COR-L47 (cell line): ENCODE data around the gene SDK2.

Source experiments
- DNase-seq: peaks from one replicate; lab custom pipeline; 2025; lab: John Stamatoyannopoulos, UW

SDK2 gene

DNA sequence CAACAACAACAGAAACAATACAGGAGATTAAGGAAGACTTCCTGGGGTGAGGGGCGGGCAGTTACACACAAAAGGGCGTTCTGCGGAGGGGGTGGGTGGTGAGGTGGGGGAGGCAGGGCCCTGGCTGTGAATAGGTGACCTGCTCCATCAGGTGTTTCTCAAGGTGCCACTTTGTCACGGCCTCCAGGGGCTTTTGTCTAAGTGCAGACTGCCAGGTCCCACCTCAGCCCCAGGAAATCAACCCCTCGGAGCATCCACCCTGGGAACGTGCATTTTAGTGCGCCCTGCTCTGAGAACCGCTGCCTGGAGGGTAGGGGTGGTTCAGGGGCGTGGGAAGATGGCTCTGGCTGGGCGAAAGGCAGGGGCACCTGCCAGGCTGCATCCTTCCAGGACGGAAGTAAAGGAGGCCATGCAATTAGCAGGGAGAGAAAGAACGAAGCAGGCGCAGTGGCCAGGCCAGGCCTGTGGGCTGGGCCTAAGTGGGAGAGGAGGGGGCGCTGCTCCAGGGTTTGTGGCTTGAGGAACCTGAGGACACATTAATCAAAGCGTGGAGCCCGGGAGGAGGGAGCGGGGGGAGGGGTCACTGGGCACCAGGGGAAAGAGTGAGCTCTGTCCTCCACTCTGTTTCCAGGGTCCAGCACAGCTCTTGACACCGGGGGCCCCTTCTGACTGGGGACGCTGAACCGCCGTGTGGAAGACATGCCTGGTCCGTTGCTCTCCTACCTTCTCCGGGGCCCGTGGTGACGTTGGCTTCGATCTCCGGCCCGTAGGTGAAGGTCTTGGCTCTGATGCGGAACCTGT lies 283.1 kb downstream of the SDK2 start:
- DNase-seq = peak; percentile 55

DNA sequence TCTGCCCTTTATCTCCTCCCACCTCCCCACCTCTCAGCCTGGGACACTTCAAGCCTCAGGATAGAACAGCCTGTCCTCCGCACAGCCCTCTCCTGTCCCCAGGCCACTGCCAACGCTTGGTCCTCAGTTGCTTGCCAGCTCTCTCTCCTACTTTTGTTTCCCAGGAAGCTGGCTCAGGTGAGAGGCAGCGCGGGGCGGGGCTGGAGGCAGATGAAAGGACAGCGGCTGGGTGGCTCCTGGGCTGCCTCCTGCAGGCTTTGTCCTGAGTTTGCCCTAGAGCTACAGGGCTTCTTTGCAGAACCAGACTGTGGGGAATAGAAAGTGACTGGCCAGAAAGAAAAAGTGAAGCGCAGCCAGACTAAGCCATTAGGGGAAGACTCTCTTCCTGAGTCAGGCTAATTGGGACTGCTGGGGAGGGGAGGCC lies 284.2 kb downstream of the SDK2 start:
- DNase-seq = peak; percentile 62

DNA sequence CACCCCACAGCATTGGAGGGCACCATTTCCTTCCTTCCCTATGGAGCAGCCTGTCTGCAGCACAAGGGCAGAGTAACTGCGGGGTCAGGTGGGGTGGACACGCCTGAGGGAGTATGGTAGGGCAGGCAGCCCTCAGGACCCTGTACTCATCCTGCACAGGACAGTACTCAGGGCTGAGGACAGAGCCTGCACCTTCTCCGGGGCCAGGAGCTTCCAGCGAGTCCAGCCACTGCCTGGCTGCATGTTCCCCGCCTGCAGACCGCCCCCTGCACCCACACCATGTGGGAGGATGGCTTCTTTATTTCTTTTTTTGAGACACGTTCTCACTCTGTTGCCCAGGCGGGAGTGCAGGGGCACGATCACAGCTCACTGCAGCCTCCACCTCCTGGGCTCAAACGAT lies 284.9 kb downstream of the SDK2 start:
- no peak for DNase-seq

GRCh38 chr17:73358668-73359067 lies 285.6 kb downstream of the SDK2 start:
- DNase-seq = no peak

DNA sequence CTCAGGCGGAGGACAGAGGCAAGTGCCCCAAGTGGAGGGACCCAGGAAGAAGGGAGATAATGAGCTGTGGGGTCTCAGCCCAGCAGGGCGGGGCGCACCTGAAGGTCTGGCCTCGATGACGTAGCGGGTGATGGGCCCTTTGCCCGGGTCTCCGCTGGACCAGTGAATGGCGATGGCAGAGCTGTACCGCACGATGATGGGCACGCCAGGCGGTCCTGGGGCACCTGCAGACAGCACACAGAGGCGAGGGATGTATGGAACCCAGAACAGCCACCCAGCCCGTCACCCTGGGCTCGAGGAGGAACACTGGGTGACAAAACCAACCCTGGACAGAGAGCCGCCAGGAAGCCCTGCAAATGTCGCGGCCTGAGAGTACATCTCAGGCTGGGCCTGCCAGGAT lies 286.3 kb downstream of the SDK2 start:
- no peak for DNase-seq

- DNase-seq = no peak
These were observed 286.9 kb downstream of the SDK2 start for GRCh38 chr17:73357318-73357717.

GRCh38 chr17:73356561-73357170 lies 287.6 kb downstream of the SDK2 start:
- DNase-seq = no peak

- no peak for DNase-seq
These were observed 289.6 kb downstream of the SDK2 start for GRCh38 chr17:73354423-73355284.

DNA sequence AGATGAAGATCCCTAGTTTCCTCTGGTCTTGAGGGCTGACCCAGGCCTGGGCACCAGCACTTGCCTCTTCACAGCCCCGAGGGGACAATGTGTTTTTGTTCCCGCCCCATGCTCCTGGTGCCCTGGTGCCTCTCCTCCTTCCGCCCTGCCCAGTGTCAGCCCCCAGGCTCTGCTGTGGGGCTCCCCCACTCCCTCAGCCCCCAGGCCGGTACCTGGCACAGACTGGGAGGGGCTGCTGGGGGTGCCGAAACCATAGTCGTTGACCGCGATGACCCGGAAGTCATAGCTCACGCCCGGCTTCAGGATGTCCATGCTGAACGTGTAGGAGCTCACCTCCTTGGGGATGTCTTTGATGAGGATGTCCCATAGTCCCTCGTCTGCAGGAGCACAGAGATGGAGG lies 292.0 kb downstream of the SDK2 start:
- DNase-seq = no peak

DNA sequence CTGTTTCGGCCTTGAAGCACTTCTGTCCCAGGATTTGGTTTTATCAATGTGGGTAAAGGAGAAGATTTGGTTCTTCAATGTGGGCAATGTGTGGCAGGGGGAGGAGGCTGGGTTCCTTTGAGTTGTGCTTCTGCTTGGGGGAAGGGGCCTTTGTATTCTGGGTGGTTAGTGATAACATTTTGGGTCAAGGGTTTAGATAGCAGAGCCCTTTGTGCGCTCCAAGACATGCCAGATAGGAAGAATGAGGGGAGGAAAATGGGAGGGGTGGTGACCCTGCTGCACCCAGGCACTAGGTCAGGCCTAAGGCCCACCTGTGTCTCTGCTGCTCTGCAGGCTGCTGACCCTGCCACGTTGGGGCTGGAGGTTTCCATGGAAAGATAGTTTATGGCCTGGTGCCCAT lies 292.5 kb downstream of the SDK2 start:
- DNase-seq = no peak

GRCh38 chr17:73350864-73351263 lies 293.4 kb downstream of the SDK2 start:
- DNase-seq = no peak

DNA sequence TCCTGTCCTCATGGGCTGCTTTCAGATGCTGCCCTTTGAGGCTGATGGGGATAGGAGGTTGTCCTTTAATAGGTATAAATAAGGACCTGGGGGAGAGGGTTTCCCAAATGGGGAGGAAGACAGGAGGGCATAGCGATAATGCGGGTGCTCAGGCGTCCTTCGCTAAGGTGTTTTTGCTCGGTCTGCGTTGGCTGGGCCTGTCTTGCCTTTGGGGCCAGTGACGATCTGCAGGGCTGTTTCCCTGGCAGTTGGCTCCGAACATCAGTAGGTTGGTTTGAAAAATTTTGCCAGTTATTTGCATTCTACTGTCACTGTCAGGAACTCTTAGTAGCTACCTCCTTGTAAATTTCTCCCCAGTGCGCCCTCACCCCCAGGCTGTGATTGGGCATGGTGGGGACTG lies 294.6 kb downstream of the SDK2 start:
- DNase-seq = no peak

GRCh38 chr17:73349138-73349537 lies 295.1 kb downstream of the SDK2 start:
- DNase-seq = no peak

DNA sequence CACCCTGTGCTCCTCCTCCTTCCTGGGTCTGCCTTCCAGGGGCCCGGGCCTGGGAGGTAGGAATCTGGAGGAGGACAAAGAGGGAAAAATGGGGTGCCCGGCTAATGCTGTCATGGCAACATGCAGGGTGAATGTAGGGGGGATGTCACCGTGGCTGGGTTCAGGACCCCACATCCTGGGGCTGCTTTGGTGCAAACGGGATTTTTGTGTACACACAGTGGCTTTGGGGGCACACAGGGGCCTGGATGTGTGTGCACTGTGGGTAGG lies 295.5 kb downstream of the SDK2 start:
- no peak for DNase-seq

DNA sequence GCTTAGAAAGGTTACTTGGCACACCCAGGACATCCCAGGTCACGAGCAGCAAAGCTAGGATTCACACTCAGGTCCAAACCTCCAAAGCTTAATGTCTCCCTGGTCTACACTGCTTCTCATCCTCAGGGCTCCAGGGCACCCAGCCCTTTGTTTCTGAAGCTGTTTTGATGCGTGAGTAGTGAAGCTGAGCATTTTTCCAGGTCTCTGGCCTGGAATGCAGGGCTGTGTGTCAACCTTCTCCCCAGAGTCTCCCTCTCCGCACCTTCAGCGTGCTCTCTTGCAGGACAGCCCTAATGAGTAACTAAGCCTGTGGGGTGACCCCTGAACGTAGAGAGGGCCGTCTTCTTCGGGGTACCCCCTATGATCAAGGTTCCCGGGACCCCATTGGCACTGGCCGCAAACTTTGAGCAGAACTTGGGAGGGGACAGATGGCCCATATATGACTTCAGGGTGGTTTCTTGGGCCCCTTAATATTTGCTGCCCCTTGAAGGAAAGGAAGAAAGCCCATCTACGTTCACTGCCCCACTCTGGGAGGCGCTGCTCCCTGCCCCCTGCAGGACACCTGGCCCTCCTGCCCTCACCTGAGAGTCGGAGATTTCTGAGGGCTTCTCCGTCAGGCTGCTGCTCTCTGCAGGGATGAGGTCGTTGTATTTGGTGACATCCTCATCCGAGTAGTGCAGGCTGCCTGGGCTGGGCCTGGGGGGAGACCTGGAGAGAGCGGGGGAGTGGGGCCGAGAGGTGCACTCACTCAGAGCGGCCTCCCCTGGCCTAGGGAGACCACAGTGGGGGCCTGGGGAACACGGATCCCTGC lies 296.0 kb downstream of the SDK2 start:
- DNase-seq = no peak

GRCh38 chr17:73347351-73347750 lies 296.9 kb downstream of the SDK2 start:
- DNase-seq = no peak

DNA sequence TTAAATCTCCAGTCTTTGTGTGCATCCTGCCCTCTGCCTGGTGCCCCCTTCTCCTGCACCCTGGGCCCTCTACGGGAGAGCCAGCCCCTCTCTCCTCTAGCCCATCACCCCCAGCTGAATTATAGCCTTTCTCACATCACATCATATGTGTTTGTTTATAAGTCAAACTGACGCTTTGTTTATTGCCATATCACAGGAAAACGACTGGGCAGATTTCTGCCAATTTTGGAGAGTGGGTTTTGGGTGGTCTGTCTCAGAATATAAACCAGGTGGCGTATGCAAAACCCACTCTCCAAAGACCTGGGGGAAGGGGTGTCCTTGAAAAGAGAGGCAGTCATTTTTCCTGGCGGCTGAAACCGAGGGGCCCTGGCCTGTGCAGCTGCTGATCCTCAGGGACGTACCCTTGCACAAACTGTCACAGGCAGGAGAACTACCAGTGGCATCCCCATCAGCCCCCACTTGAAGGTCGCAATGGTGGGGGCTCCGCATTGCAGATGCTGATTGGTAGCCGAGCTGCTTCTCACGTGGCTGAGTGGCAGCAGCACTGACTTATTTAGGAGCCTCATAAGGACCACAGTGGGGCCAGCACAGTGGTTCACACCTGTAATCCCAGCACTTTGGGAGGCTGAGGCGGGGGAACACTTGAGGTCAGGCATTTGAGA lies 297.6 kb downstream of the SDK2 start:
- no peak for DNase-seq

DNA sequence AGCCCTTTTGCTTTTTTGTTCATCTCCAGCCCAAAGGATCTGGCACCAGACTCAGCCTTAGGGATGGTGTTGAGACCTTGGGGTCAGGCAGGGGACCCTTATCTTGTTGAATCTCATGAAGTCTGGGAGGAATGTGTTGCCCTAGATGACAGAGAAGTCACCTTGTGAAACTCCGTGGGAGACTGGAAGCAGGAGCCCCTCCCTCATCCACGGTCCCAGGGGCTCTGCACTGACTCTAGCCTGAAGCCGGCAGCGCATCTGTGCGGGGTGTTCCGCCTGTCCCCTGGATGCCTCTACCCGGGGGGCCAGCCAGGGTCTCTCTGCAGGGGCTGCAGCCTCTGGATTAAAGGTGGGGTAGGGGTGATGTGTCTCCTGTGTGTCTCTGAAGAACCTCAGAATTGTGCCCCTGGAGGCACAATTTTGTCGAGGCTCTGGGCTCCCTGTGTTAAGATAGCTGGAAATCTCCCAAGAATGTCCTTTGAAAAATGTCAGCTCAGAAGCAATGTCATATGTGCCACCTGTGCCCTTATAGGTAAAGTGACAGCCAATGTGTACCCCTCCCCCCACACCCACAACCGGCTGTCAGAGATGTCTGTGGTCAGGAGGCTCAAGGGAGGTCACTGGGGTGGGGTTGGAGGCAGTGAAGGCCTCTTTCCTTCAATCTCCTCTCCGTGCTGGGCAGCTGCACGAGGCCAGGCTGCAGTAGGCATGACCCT lies 300.3 kb downstream of the SDK2 start:
- DNase-seq = no peak

- DNase-seq = no peak
These were observed 301.0 kb downstream of the SDK2 start for GRCh38 chr17:73343168-73343634.

- no peak for DNase-seq
These were observed 301.6 kb downstream of the SDK2 start for GRCh38 chr17:73342541-73343167.
